Measurements from ENCODE around the gene TGFBR3L. TPM values are rescaled to one million over a fixed set of nuclear protein-coding genes. Genes with fewer than 3 reads are reported as not detected.

TGFBR3L gene
- total and polyA plus RNA-seq, 10 of the 15 experiments (the other 5 are each of a cell fraction or from before 2014, with no cell fraction given): 0.20 to 0.23 TPM; not detected in 8

DNA sequence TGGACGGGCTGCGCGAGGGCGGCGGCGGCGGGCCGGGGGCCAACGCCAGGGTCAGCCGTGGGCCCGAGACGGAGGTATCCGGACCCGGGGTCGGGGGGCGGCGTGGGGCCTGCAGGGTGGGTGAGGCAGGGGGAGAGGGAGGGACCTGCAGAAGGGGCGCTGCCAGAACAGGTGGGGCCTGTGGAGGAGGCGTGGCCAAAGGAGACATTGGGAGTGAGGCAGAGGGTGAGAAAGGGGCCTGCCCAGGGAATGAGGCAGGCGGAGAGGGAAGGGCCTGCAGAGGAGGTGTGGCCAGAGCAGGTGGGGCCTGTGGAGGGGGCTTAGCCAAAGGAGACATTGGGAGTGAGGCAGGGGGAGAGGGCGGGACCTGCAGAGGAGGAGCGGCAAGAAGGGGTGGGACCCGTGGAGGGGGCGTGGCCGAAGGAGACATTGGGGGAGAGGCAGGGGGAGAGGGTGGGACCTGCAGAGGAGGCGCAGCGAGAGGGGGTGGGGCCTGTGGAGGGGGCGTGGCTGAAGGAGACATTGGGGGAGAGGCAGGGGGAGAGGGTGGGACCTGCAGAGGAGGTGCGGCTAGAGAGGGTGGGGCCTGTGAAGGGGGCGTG lies 44.6 kb upstream of the TGFBR3L start:
- DNase-seq (ENCODE audit: low read depth, low spot score) (no peak), ATAC-seq (no peak), FAIRE-seq (no peak)
- no peaks in the 10 kb centered on the region for H3K36me3 ChIP-seq (ENCODE audit: control insufficient read depth in 2 of 2, insufficient read depth in 2 of 2, low read length in 1 of 2)
- H3K27ac ChIP-seq (ENCODE audit: control insufficient read depth, insufficient read depth): no peak overlapping the region
- in situ Hi-C loops (cut with MboI): no loop called here
- RAD21 ChIA-PET (ENCODE audit: unreplicated experiment): interaction anchor here (0.6 to 1.7 kb wide), 3 partner anchors 34 to 189 kb away, joined by 3 to 8 read pairs (median 3); partner anchors contain the start of genes MAP2K7, SNAPC2 and TRAPPC5
- no TSS peak for BruUV-seq (replicated peaks)
- peaks cover 12% of the 10 kb centered on the region; the same call in 1 of the 2 replicates for H3K4me1 ChIP-seq (ENCODE audit: control insufficient read depth, insufficient read depth, low read length)
- peaks cover 3% of the 10 kb centered on the region in 2 experiments; a peak in 3 of 4 replicates for H3K27me3 ChIP-seq (replicated peaks in 1 of 2; ENCODE audit: control insufficient read depth in 2 of 2, insufficient read depth in 2 of 2, low read length in 1 of 2)
- H3K4me3 ChIP-seq: peak overlapping the region; percentile 48; the same call in 1 of the 2 replicates
- no peaks in the 10 kb centered on the region for H3K79me2 ChIP-seq (ENCODE audit: control insufficient read depth, insufficient read depth, low read length)
- peak overlapping the region; percentile 88 for H2AFZ ChIP-seq (ENCODE audit: control insufficient read depth, low read depth, low read length)
- no peak overlapping the region for H3K9ac ChIP-seq (ENCODE audit: control insufficient read depth, insufficient read depth, low read length)
- CTCF ChIA-PET: interaction anchor here (0.6 to 2.0 kb wide), 16 partner anchors 11 to 481 kb away, joined by 3 to 19 read pairs (median 4); partner anchors contain the start of genes FCER2, MAP2K7, PET100 and SNAPC2
- POLR2A ChIA-PET: interaction anchor here (1.1 to 1.8 kb wide), 2 partner anchors 20 to 51 kb away, joined by 4 to 5 read pairs; partner anchors contain the start of gene SNAPC2
- H3K9me3 ChIP-seq (replicated peaks; ENCODE audit: control insufficient read depth, insufficient read depth, low read length): no peaks in the 10 kb centered on the region; the same call in 2 of the 3 replicates
- 19% methylated on average over 16 of the region's 30 CpGs for WGBS (ENCODE audit: insufficient coverage, insufficient replicate concordance, low lambda C conversion rate, missing lambda C conversion rate)
- H3K4me2 ChIP-seq (ENCODE audit: control insufficient read depth, insufficient read depth): peak overlapping the region; percentile 95
- no peaks in the 10 kb centered on the region for H4K20me1 ChIP-seq (ENCODE audit: control insufficient read depth, insufficient read depth)
- SMC1A ChIA-PET (ENCODE audit: uncharacterized antibody, unreplicated experiment): interaction anchor here (1.1 kb wide), 1 partner anchor 189 kb away, joined by 3 read pairs; the partner anchor contains the start of gene TRAPPC5
- intact Hi-C loops (cut with micrococcal nuclease; ENCODE audit: unreplicated experiment): loop anchor here (2.0 kb wide), 1 partner anchor 33 kb away; the partner anchor contains the start of gene MAP2K7
- TF ChIP-seq TAF1 (IDR thresholded peaks at IDR 0.05; ENCODE audit: borderline replicate concordance, low read depth, low read length) (no peak), SP1 (IDR thresholded peaks at IDR 0.05; ENCODE audit: low read depth, low read length) (peak; percentile 10)

DNA sequence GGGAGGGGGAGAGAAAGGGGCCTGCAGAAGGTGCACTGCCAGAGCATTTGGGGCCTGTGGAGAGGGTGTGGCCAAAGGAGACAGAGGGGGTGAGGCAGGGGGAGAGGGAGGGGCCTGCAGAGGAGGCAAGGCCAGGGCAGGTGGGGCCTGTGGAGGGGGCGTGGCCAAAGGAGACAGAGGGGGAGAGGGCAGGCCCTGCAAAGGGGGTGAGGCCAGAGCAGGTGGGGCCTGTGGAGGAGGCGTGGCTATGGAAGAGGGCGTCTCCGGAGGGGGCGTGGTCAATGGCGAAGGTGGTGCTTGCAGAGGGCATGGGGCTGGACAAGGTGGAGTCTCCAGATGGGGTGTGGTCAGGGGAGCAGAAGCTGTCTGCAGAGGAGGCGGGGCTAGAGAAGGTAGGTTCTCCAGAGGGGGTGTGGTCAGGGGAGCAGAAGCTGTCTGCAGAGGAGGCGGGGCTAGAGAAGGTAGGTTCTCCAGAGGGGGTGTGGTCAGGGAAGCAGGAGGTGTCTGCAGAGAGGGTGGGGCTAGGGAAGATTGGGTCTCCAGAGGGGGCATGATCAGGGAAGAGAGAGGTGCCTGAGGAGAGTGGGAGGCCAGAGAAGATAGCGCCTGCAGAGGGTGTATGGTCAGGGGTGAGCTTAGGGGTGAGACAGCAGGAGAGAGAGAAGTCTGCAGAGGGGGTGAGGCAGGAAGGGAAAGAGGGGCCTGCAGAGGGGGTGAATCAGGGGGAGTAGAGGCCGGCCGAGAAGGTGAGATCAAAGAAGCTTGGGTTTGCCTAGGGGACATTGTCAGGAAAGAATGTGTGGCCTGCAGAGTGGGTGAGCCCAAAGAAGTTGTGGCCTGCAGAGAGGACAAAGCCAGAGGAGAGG lies 43.8 kb upstream of the TGFBR3L start:
- H3K27ac ChIP-seq (ENCODE audit: control insufficient read depth, insufficient read depth): no peak overlapping the region
- intact Hi-C loops (cut with micrococcal nuclease; ENCODE audit: unreplicated experiment) (no loop called here), in situ Hi-C loops (cut with MboI) (no loop called here)
- 16% methylated on average over 10 of the region's 11 CpGs for WGBS (ENCODE audit: insufficient coverage, insufficient replicate concordance, low lambda C conversion rate, missing lambda C conversion rate)
- H3K36me3 ChIP-seq (ENCODE audit: control insufficient read depth in 2 of 2, insufficient read depth in 2 of 2, low read length in 1 of 2): no peaks in the 10 kb centered on the region
- FAIRE-seq: peak; percentile 62
- no peaks in the 10 kb centered on the region for H4K20me1 ChIP-seq (ENCODE audit: control insufficient read depth, insufficient read depth)
- ChIA-PET RAD21 (ENCODE audit: unreplicated experiment) (no interaction called here), SMC1A (ENCODE audit: uncharacterized antibody, unreplicated experiment) (no interaction called here), CTCF (interaction anchor here (0.6 kb wide), 1 partner anchor 381 kb away, joined by 3 read pairs; no protein-coding TSS in a partner anchor), POLR2A (no interaction called here)
- no peak overlapping the region for H2AFZ ChIP-seq (ENCODE audit: control insufficient read depth, low read depth, low read length)
- H3K27me3 ChIP-seq (replicated peaks in 1 of 2; ENCODE audit: control insufficient read depth in 2 of 2, insufficient read depth in 2 of 2, low read length in 1 of 2): peaks cover 3% of the 10 kb centered on the region in 2 experiments; a peak in 3 of 4 replicates
- ATAC-seq: peak; percentile 12
- H3K4me2 ChIP-seq (ENCODE audit: control insufficient read depth, insufficient read depth): no peak overlapping the region
- TF ChIP-seq ZNF384 (IDR thresholded peaks at IDR 0.05; ENCODE audit: borderline replicate concordance, low read depth, low read length) (no peak), NR2C1 (IDR thresholded peaks at IDR 0.05) (no peak), HDGF (IDR thresholded peaks at IDR 0.05) (peak; percentile 46; the same call in 1 of the 2 replicates), CEBPB (IDR thresholded peaks at IDR 0.05; ENCODE audit: borderline replicate concordance in 1 of 2, low read depth in 2 of 2, low read length in 2 of 2) (no peak)
- no TSS peak for BruUV-seq (replicated peaks)
- peaks cover 12% of the 10 kb centered on the region; the same call in 1 of the 2 replicates for H3K4me1 ChIP-seq (ENCODE audit: control insufficient read depth, insufficient read depth, low read length)
- no peak for DNase-seq (ENCODE audit: low read depth, low spot score)
- H3K79me2 ChIP-seq (ENCODE audit: control insufficient read depth, insufficient read depth, low read length): no peaks in the 10 kb centered on the region
- no peaks in the 10 kb centered on the region; the same call in 2 of the 3 replicates for H3K9me3 ChIP-seq (replicated peaks; ENCODE audit: control insufficient read depth, insufficient read depth, low read length)
- no peak overlapping the region for H3K4me3 ChIP-seq
- no peak overlapping the region for H3K9ac ChIP-seq (ENCODE audit: control insufficient read depth, insufficient read depth, low read length)

Measured in GM12878 (cell line).